Upper lobe of left lung (tissue), 4 donors: ENCODE measurements around the gene FGF14.

ENCODE experiments used
- CTCF ChIP-seq, 6 experiments: fragments of 450-650 bp in 4 of 6; fragments of 200-600 bp in 2 of 6; sonication (generic) in 2 of 6; IDR thresholded peaks; one replicate each; pipeline ENCODE4 v1.5.1; 2016 to 2019; ENCODE audit warnings: antibody characterized with exemption in 6 of 6
- POLR2AphosphoS5 ChIP-seq, 2 donors: sonication (generic); formaldehyde crosslinking; IDR thresholded peaks; one replicate each; pipeline ENCODE4 v1.5.1; 2017; ENCODE audit warnings: antibody characterized with exemption in 2 of 2

- TF ChIP-seq CTCF (IDR thresholded peaks at IDR 0.05) (no peak), POLR2AphosphoS5 (IDR thresholded peaks at IDR 0.05) (no peak)
Observed at GRCh38 chr13:101916775-101917474, 484.9 kb downstream of the FGF14 start.
